Heart right ventricle (tissue), 16 donors: ENCODE measurements around the gene ZNF217. TPM values are rescaled to one million over a fixed set of nuclear protein-coding genes. Genes with fewer than 3 reads are reported as not detected.
"Not testable (repeated sequence)": the region's sequence is repeated elsewhere in the genome, so short reads cannot be mapped to it uniquely, and the experiment has no call there.

Experiments
- ATAC-seq, 8 donors: fragments of 200-7000 bp; cut with Tn5 transposase; one replicate each; pipeline ENCODE4 v1.9.1; 2020; ENCODE audit warnings: mild to moderate bottlenecking in 8 of 8, moderate library complexity in 8 of 8, moderate number of reproducible peaks in 1 of 8
- DNase-seq, 2 donors: peaks; one replicate each; pipeline ENCODE4 v3.0.0-alpha.2; 2020
- H3K27ac ChIP-seq, 10 donors: fragments of 200-600 bp; sonication (generic) in 2 of 10; one replicate each; pipeline versions ENCODE4 v1.5.0 to v1.8.0; 2020 to 2022; ENCODE audit warnings: mild to moderate bottlenecking in 3 of 10
- H3K27me3 ChIP-seq, 7 donors: fragments of 200-600 bp; one replicate each; pipeline ENCODE4 v1.8.0; 2021 to 2022; ENCODE audit warnings: mild to moderate bottlenecking in 2 of 7
- H3K36me3 ChIP-seq, 9 donors: fragments of 200-600 bp; sonication (generic) in 1 of 9; one replicate each; pipeline versions ENCODE4 v1.5.0 to v1.8.0; 2020 to 2022; ENCODE audit warnings: mild to moderate bottlenecking in 2 of 9
- H3K4me1 ChIP-seq, 9 donors: fragments of 200-600 bp; sonication (generic) in 1 of 9; one replicate each; pipeline versions ENCODE4 v1.5.0 to v1.8.0; 2020 to 2022; ENCODE audit warnings: mild to moderate bottlenecking in 4 of 9
- H3K4me3 ChIP-seq, 10 donors: fragments of 200-600 bp; sonication (generic) in 2 of 10; one replicate each; pipeline versions ENCODE4 v1.5.0 to v1.8.0; 2020 to 2022; ENCODE audit warnings: mild to moderate bottlenecking in 7 of 10, moderate library complexity in 2 of 10
- H3K9me3 ChIP-seq, 11 donors: fragments of 200-600 bp in 10 of 11; sonication (generic) in 2 of 11; one replicate each; pipeline versions ENCODE4 v1.5.0 to v1.8.0; 2013 to 2022; ENCODE audit warnings: mild to moderate bottlenecking in 2 of 11, control low read depth in 1 of 11, moderate library complexity in 1 of 11
- CTCF ChIP-seq, 9 donors: fragments of 200-600 bp; sonication (generic) in 2 of 9; IDR thresholded peaks; one replicate each; pipeline versions ENCODE4 v1.5.0 to v1.8.0; 2021 to 2022; ENCODE audit warnings: antibody characterized with exemption in 9 of 9, mild to moderate bottlenecking in 5 of 9, moderate library complexity in 1 of 9
- WGBS, 2 donors: extraction: QIAGEN DNeasy Blood & Tissue Kit; methylation state at CpG; one replicate each; pipeline ENCODE4 v1.1.7; 2013; ENCODE audit warnings: inconsistent platforms in 1 of 2; 5-methylcytosine and 5-hydroxymethylcytosine counted together
- intact Hi-C, 10 donors: fragments of 100-400 bp; cut with DNase I; formaldehyde crosslinking; loops; one replicate each; pipeline versions ENCODE4 v1.11.1 to v1.14.2; 2022
- polyA plus RNA-seq, 2 donors: library from polyadenylated mRNA; stranded (reverse); fragments of 200-250 nt; gene quantifications; one replicate each; pipeline ENCODE4 v1.2.3, GENCODE V29; 2013
- total RNA-seq, 10 donors: library from RNA; stranded (reverse); fragmentation: NEBNext Ultra II Directional in 3 of 10; extraction: Animal tissue kit (Norgen Biotek cat#: 25700) in 3 of 10; gene quantifications; one replicate each; pipeline versions ENCODE4 v1.2.1 to v1.2.4, GENCODE V29; 2021 to 2023
- donor health status: Arrhythmogenic right ventricular cardiomyopathy.
- donor health status: ischemic (EF 13 %, LVEDD 7.1; RV severe dilation, severe dysfunction).
- donor health status: healthy with polysubstance abuse.
- donor health status: DM: no; HTN: yes; CAD: no.
- donor health status: DM: no; HTN: no; CAD: no.
- donor health status: ischemic (EF 25% LVEDD 6.9; RV normal size, moderate dysfunction).
- donor health status: ischemic (EF 25% LVEDD 5.7; RV mildly dilated, moderate dysfunction).
- donor health status: healthy.
- donor health status: DM: yes; HTN: yes; CAD: no.
- donor health status: Ischemic cardiomyopathy.
- donor health status: ischemic (EF 35%, LVEDD 5.7; RV mildly dilated, moderate dysfunction).
- donor health status: nonischemic (EF 11% LVEDD 7.7; RV severe dilation, severe dysfunction).
- donor health status: DM: yes; HTN: yes; CAD: no.
- donor health status: PGD.
- donor health status: ischemic (EF 29% LVEDD 5.4; RV normal size, mild dysfunction).
- donor health status: nonischemic (EF 23%, LVEDD 6.1; RV moderate dilation, normal function).

ZNF217 gene
- total and polyA plus RNA-seq, 12 donors: 3.3 to 18.4 (median 8.2) TPM

GRCh38 chr20:53595018-53595378 is 1.4 kb upstream of the ZNF217 start:
- peak overlapping the region; percentile 86 to 100 (median 99) for H3K27ac ChIP-seq
- DNase-seq (no peak), ATAC-seq (peak in 1 of 8 donors; percentile 0)
- peaks cover 0 to 60% (median 24%) of the 10 kb centered on the region in 9 donors for H3K4me1 ChIP-seq
- 12% methylated on average over 7 of the region's 7 CpGs for WGBS, 2 donors
- H3K27me3 ChIP-seq: no peaks in the 10 kb centered on the region
- intact Hi-C loops: loop anchor here in 1 of 10 donors (2.0 kb wide), 1 partner anchor 58 kb away; no protein-coding TSS in a partner anchor
- no peaks in the 10 kb centered on the region for H3K9me3 ChIP-seq
- H3K36me3 ChIP-seq: no peaks in the 10 kb centered on the region
- TF ChIP-seq CTCF (IDR thresholded peaks at IDR 0.05): no peak
- H3K4me3 ChIP-seq: peak overlapping the region; percentile 32 to 98 (median 92)

GRCh38 chr20:53594068-53595017 is 704 bp upstream of the ZNF217 start:
- intact Hi-C loops: loop anchor here in 2 of 10 donors (2.0 to 5.0 kb wide), 2 partner anchors 58 to 323 kb away; no protein-coding TSS in a partner anchor
- Histone ChIP-seq H3K4me1 (peaks cover 0 to 64% (median 31%) of the 10 kb centered on the region in 9 donors), H3K36me3 (no peaks in the 10 kb centered on the region), H3K27me3 (no peaks in the 10 kb centered on the region), H3K4me3 (peak overlapping the region; percentile 76 to 98 (median 94)), H3K27ac (peak overlapping the region; percentile 97 to 100 (median 99)), H3K9me3 (no peaks in the 10 kb centered on the region)
- peak; percentile 84 to 98 (median 92) for ATAC-seq
- 1 to 2% methylated on average over 53 to 108 of the region's 110 CpGs for WGBS, 2 donors
- DNase-seq: peak; percentile 96 to 99
- peak in 8 of 9 donors; percentile 14 to 57 (median 40) for TF ChIP-seq CTCF (IDR thresholded peaks at IDR 0.05)

GRCh38 chr20:53592992-53593465 is 610 bp downstream of the ZNF217 start:
- WGBS, 2 donors: 0 to 1% methylated on average over 47 of the region's 47 CpGs
- ATAC-seq (peak in 5 of 8 donors; percentile 1 to 37 (median 8)), DNase-seq (peak; percentile 26 to 54)
- no peaks in the 10 kb centered on the region for H3K9me3 ChIP-seq
- H3K4me1 ChIP-seq: peaks cover 2 to 65% (median 44%) of the 10 kb centered on the region in 9 donors
- peak overlapping the region; percentile 97 to 100 (median 99) for H3K27ac ChIP-seq
- no peaks in the 10 kb centered on the region for H3K27me3 ChIP-seq
- no peak for TF ChIP-seq CTCF (IDR thresholded peaks at IDR 0.05)
- peak overlapping the region; percentile 76 to 98 (median 94) for H3K4me3 ChIP-seq
- no peaks in the 10 kb centered on the region for H3K36me3 ChIP-seq
- intact Hi-C loops: loop anchor here in 1 of 10 donors (5.0 kb wide), 1 partner anchor 324 kb away; no protein-coding TSS in a partner anchor

- DNase-seq (peak; percentile 62 to 76), ATAC-seq (peak; percentile 10 to 54 (median 38))
- Histone ChIP-seq H3K27ac (peak overlapping the region; percentile 97 to 100 (median 99)), H3K4me1 (peaks cover 2 to 65% (median 47%) of the 10 kb centered on the region in 9 donors), H3K4me3 (peak overlapping the region; percentile 76 to 98 (median 94))
- not testable (repeated sequence) for H3K27me3 ChIP-seq, H3K36me3 ChIP-seq, H3K9me3 ChIP-seq
- intact Hi-C loops: loop anchor here in 1 of 10 donors (5.0 kb wide), 1 partner anchor 325 kb away; no protein-coding TSS in a partner anchor
- 0 to 1% methylated on average over 27 of the region's 27 CpGs for WGBS, 2 donors
Measured at GRCh38 chr20:53592454-53592991, 1.1 kb downstream of the ZNF217 start.

GRCh38 chr20:53591941-53592441 is 1.6 kb downstream of the ZNF217 start:
- peak overlapping the region; percentile 76 to 98 (median 94) for H3K4me3 ChIP-seq
- H3K27me3 ChIP-seq, ATAC-seq, H3K36me3 ChIP-seq, DNase-seq, H3K9me3 ChIP-seq: not testable (repeated sequence)
- peaks cover 2 to 65% (median 47%) of the 10 kb centered on the region in 9 donors for H3K4me1 ChIP-seq
- H3K27ac ChIP-seq: peak overlapping the region; percentile 97 to 100 (median 99)
- WGBS, 2 donors: 14 to 15% methylated on average over 9 of the region's 9 CpGs
- intact Hi-C loops: loop anchor here in 1 of 10 donors (5.0 kb wide), 1 partner anchor 325 kb away; no protein-coding TSS in a partner anchor

- intact Hi-C loops: loop anchor here in 1 of 10 donors (5.0 kb wide), 1 partner anchor 326 kb away; no protein-coding TSS in a partner anchor
- ATAC-seq, H3K36me3 ChIP-seq, DNase-seq, H3K9me3 ChIP-seq, H3K27me3 ChIP-seq: not testable (repeated sequence)
- Histone ChIP-seq H3K4me1 (peaks cover 2 to 65% (median 47%) of the 10 kb centered on the region in 9 donors), H3K4me3 (peak overlapping the region; percentile 14 to 98 (median 94)), H3K27ac (peak overlapping the region; percentile 37 to 100 (median 99))
- 8 to 14% methylated on average over 4 of the region's 4 CpGs for WGBS, 2 donors
Measured at GRCh38 chr20:53591206-53591741, 2.4 kb downstream of the ZNF217 start.

GRCh38 chr20:53590608-53591007 is 3.0 kb downstream of the ZNF217 start:
- Histone ChIP-seq H3K4me3 (peak overlapping the region in 7 of 10 donors; percentile 92 to 98 (median 96)), H3K27ac (peak overlapping the region; percentile 37 to 100 (median 99))

More at GRCh38 chr20:53590608-53591007, 3.0 kb downstream of the ZNF217 start:
- ATAC-seq, H3K9me3 ChIP-seq, H3K36me3 ChIP-seq, H3K27me3 ChIP-seq, DNase-seq: not testable (repeated sequence)
- intact Hi-C loops: loop anchor here in 1 of 10 donors (5.0 kb wide), 1 partner anchor 327 kb away; no protein-coding TSS in a partner anchor
- H3K4me1 ChIP-seq: peaks cover 2 to 65% (median 49%) of the 10 kb centered on the region in 9 donors
